Measurements from ENCODE around the gene PSMA7.

PSMA7 gene

GRCh38 chr20:62174021-62174804 is 31.0 kb upstream of the PSMA7 start:
- DNase-seq (ENCODE audit: low read depth), result no peak
- H3K4me3 ChIP-seq (ENCODE audit: low read depth, low read length), result no peak overlapping the region

- no peak overlapping the region for H3K4me3 ChIP-seq (ENCODE audit: low read depth, low read length)
- no peak for DNase-seq (ENCODE audit: low read depth)
Measured at GRCh38 chr20:62172666-62173065, 29.5 kb upstream of the PSMA7 start.

GRCh38 chr20:62171245-62171644 is 28.1 kb upstream of the PSMA7 start:
- DNase-seq (ENCODE audit: low read depth), result no peak
- no peak overlapping the region for H3K4me3 ChIP-seq (ENCODE audit: low read depth, low read length)

- DNase-seq (ENCODE audit: low read depth), result no peak
- no peak overlapping the region for H3K4me3 ChIP-seq (ENCODE audit: low read depth, low read length)
Measured at GRCh38 chr20:62170536-62170935, 27.3 kb upstream of the PSMA7 start.

- DNase-seq (ENCODE audit: low read depth), result no peak
- no peak overlapping the region for H3K4me3 ChIP-seq (ENCODE audit: low read depth, low read length)
Measured at GRCh38 chr20:62168890-62169435, 25.8 kb upstream of the PSMA7 start.

- no peak for DNase-seq (ENCODE audit: low read depth)
- H3K4me3 ChIP-seq (ENCODE audit: low read depth, low read length), result no peak overlapping the region
Measured at GRCh38 chr20:62168061-62168460, 24.9 kb upstream of the PSMA7 start.

- H3K4me3 ChIP-seq (ENCODE audit: low read depth, low read length), result no peak overlapping the region
- no peak for DNase-seq (ENCODE audit: low read depth)
Measured at GRCh38 chr20:62167474-62167873, 24.3 kb upstream of the PSMA7 start.

- no peak for DNase-seq (ENCODE audit: low read depth)
- no peak overlapping the region for H3K4me3 ChIP-seq (ENCODE audit: low read depth, low read length)
Measured at GRCh38 chr20:62165762-62166399, 22.7 kb upstream of the PSMA7 start.

GRCh38 chr20:62164879-62165761 is 21.9 kb upstream of the PSMA7 start:
- no peak overlapping the region for H3K4me3 ChIP-seq (ENCODE audit: low read depth, low read length)
- no peak for DNase-seq (ENCODE audit: low read depth)

- DNase-seq (ENCODE audit: low read depth), result no peak
- no peak overlapping the region for H3K4me3 ChIP-seq (ENCODE audit: low read depth, low read length)
Measured at GRCh38 chr20:62163986-62164762, 21.0 kb upstream of the PSMA7 start.

GRCh38 chr20:62163485-62163865 is 20.3 kb upstream of the PSMA7 start:
- DNase-seq (ENCODE audit: low read depth), result no peak
- no peak overlapping the region for H3K4me3 ChIP-seq (ENCODE audit: low read depth, low read length)

GRCh38 chr20:62162765-62163484 is 19.7 kb upstream of the PSMA7 start:
- no peak for DNase-seq (ENCODE audit: low read depth)
- H3K4me3 ChIP-seq (ENCODE audit: low read depth, low read length), result no peak overlapping the region

GRCh38 chr20:62161347-62161746 is 18.2 kb upstream of the PSMA7 start:
- H3K4me3 ChIP-seq (ENCODE audit: low read depth, low read length), result no peak overlapping the region
- DNase-seq (ENCODE audit: low read depth), result peak; percentile 36

GRCh38 chr20:62160876-62161275 is 17.7 kb upstream of the PSMA7 start:
- no peak overlapping the region for H3K4me3 ChIP-seq (ENCODE audit: low read depth, low read length)
- no peak for DNase-seq (ENCODE audit: low read depth)

GRCh38 chr20:62160253-62160652 is 17.1 kb upstream of the PSMA7 start:
- DNase-seq (ENCODE audit: low read depth), result no peak
- H3K4me3 ChIP-seq (ENCODE audit: low read depth, low read length), result no peak overlapping the region

- DNase-seq (ENCODE audit: low read depth), result no peak
- H3K4me3 ChIP-seq (ENCODE audit: low read depth, low read length), result no peak overlapping the region
Measured at GRCh38 chr20:62159839-62160238, 16.6 kb upstream of the PSMA7 start.

GRCh38 chr20:62159052-62159451 is 15.9 kb upstream of the PSMA7 start:
- no peak for DNase-seq (ENCODE audit: low read depth)
- no peak overlapping the region for H3K4me3 ChIP-seq (ENCODE audit: low read depth, low read length)

GRCh38 chr20:62158541-62158940 is 15.3 kb upstream of the PSMA7 start:
- DNase-seq (ENCODE audit: low read depth), result no peak
- no peak overlapping the region for H3K4me3 ChIP-seq (ENCODE audit: low read depth, low read length)

- no peak overlapping the region for H3K4me3 ChIP-seq (ENCODE audit: low read depth, low read length)
- no peak for DNase-seq (ENCODE audit: low read depth)
Measured at GRCh38 chr20:62158088-62158400, 14.8 kb upstream of the PSMA7 start.
